ENCODE data around the gene SUFU. TPM values are rescaled to one million over a fixed set of nuclear protein-coding genes. Genes with fewer than 3 reads are reported as not detected.
A peak's percentile ranks its signal among the peaks of the same experiment; 100 is the strongest.

SUFU gene
- total and polyA plus RNA-seq, 2 of the 13 experiments (the other 11 are each of a cell fraction or from before 2014, with no cell fraction given) = 2.9 to 5.5 TPM

GRCh38 chr10:102604439-102604841 lies 100.7 kb downstream of the SUFU start:
- ChIA-PET CTCF (ENCODE audit: low intra/inter-chr PET ratio, low total read pairs) (no interaction called here), POLR2A (interaction anchor here (0.7 to 1.5 kb wide), 2 partner anchors 23 to 26 kb away, joined by 3 to 4 read pairs; no protein-coding TSS in a partner anchor)
- H3K4me2 ChIP-seq (ENCODE audit: low read depth, low read length) = no peak overlapping the region
- H3K4me1 ChIP-seq (ENCODE audit: insufficient read depth, low read length) = peaks cover 31% of the 10 kb centered on the region
- 55% methylated on average over 6 of the region's 6 CpGs for WGBS (ENCODE audit: low lambda C conversion rate)
- TF ChIP-seq CEBPB (IDR thresholded peaks at IDR 0.05; ENCODE audit: borderline replicate concordance, low read depth, low read length) (peak; percentile 64; the same call in 1 of the 2 replicates), CEBPG (CRISPR knock-in tag; IDR thresholded peaks at IDR 0.05) (peak; percentile 55), ZNF121 (CRISPR knock-in tag; IDR thresholded peaks at IDR 0.05) (no peak), TRIM22 (IDR thresholded peaks at IDR 0.05) (no peak), FOSL2 (CRISPR knock-in tag; IDR thresholded peaks at IDR 0.05) (peak; percentile 74), XRCC5 (optimal IDR thresholded peaks at IDR 0.05; ENCODE audit: low read length) (no peak), ZFP90 (CRISPR knock-in tag; IDR thresholded peaks at IDR 0.05; ENCODE audit: borderline replicate concordance) (no peak)
- no TSS peak for BruUV-seq (replicated peaks)
- DNase-seq (ENCODE audit: low spot score) = no peak
- H3K9me3 ChIP-seq (ENCODE audit: low read length) = no peaks in the 10 kb centered on the region
- no peak for FAIRE-seq
- in situ Hi-C loops (cut with HindIII; ENCODE audit: extremely low pct_ligation_motif_present, low pct_unique_long_range_greater_than_20kb) = no loop called here
- no peaks in the 10 kb centered on the region for H4K20me1 ChIP-seq (ENCODE audit: insufficient read depth, low read length)
- intact Hi-C loops (cut with micrococcal nuclease; ENCODE audit: unreplicated experiment) = no loop called here
- no peaks in the 10 kb centered on the region for H3K79me2 ChIP-seq (ENCODE audit: insufficient read depth, low read length)
- H3K36me3 ChIP-seq (replicated peaks in 1 of 2; ENCODE audit: control insufficient read depth in 1 of 2, insufficient read depth in 2 of 2, low read length in 2 of 2) = peaks cover 0 to 13% of the 10 kb centered on the region in 2 experiments; a peak in 2 of 5 replicates
- no peak overlapping the region for H3K4me3 ChIP-seq (replicated peaks in 1 of 3; ENCODE audit: insufficient read depth in 1 of 3, low read depth in 2 of 3, low read length in 3 of 3)
- no peak for ATAC-seq
- no peak overlapping the region for H3K27ac ChIP-seq (ENCODE audit: extremely low read length, insufficient read depth, low read length)
- H2AFZ ChIP-seq (ENCODE audit: low read length) = no peak overlapping the region
- no peak overlapping the region for H3K9ac ChIP-seq (ENCODE audit: insufficient read depth, low read depth, low read length)
- H3K27me3 ChIP-seq (ENCODE audit: control insufficient read depth in 1 of 2, insufficient read depth in 2 of 2, low read length in 2 of 2) = no peaks in the 10 kb centered on the region

DNA sequence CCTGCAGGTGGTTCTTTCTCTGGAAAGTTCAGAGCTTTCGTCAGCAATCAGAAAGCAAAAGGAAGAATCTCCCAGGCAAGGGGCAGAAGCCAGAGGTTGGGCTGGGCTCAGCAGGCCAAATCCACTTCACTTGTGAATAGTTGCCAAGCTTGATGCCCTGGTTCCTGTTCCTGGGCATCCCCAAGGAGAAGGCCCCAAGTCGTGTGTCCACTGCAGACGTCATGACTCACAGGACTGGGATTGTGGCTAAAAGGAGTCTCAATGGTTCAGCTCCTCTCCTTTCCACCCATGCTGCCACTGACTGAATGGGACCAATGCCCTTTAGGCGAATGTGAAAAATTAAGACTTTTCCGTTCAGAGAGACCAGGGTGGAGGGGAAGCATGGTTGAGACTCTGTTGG lies 101.9 kb downstream of the SUFU start:
- H3K27me3 ChIP-seq (ENCODE audit: control insufficient read depth in 1 of 2, insufficient read depth in 2 of 2, low read length in 2 of 2) = no peaks in the 10 kb centered on the region
- H3K4me1 ChIP-seq (ENCODE audit: insufficient read depth, low read length) = peaks cover 21% of the 10 kb centered on the region
- WGBS (ENCODE audit: low lambda C conversion rate) = 92% methylated on average over 4 of the region's 5 CpGs
- ChIA-PET POLR2A (no interaction called here), CTCF (ENCODE audit: low intra/inter-chr PET ratio, low total read pairs) (no interaction called here)
- H3K4me3 ChIP-seq (replicated peaks in 1 of 3; ENCODE audit: insufficient read depth in 1 of 3, low read depth in 2 of 3, low read length in 3 of 3) = no peak overlapping the region
- DNase-seq (ENCODE audit: low spot score) (no peak), FAIRE-seq (no peak), ATAC-seq (no peak)
- no peak overlapping the region for H3K27ac ChIP-seq (ENCODE audit: extremely low read length, insufficient read depth, low read length)
- no peak overlapping the region for H3K9ac ChIP-seq (ENCODE audit: insufficient read depth, low read depth, low read length)
- no peaks in the 10 kb centered on the region for H4K20me1 ChIP-seq (ENCODE audit: insufficient read depth, low read length)
- no TSS peak for BruUV-seq (replicated peaks)
- H3K79me2 ChIP-seq (ENCODE audit: insufficient read depth, low read length) = no peaks in the 10 kb centered on the region
- H3K36me3 ChIP-seq (replicated peaks in 1 of 2; ENCODE audit: control insufficient read depth in 1 of 2, insufficient read depth in 2 of 2, low read length in 2 of 2) = peaks cover 0 to 13% of the 10 kb centered on the region in 2 experiments; a peak in 2 of 5 replicates
- in situ Hi-C loops (cut with HindIII; ENCODE audit: extremely low pct_ligation_motif_present, low pct_unique_long_range_greater_than_20kb) = no loop called here
- H3K9me3 ChIP-seq (ENCODE audit: low read length) = no peaks in the 10 kb centered on the region
- intact Hi-C loops (cut with micrococcal nuclease; ENCODE audit: unreplicated experiment) = no loop called here
- no peak overlapping the region for H2AFZ ChIP-seq (ENCODE audit: low read length)
- no peak overlapping the region for H3K4me2 ChIP-seq (ENCODE audit: low read depth, low read length)
- TF ChIP-seq CCAR2 (optimal IDR thresholded peaks at IDR 0.05; ENCODE audit: low read depth, low read length) (no peak), PHF8 (CRISPR knock-in tag; IDR thresholded peaks at IDR 0.05) (no peak), GMEB1 (CRISPR knock-in tag; IDR thresholded peaks at IDR 0.05; ENCODE audit: borderline replicate concordance) (no peak), CREBL2 (CRISPR knock-in tag; IDR thresholded peaks at IDR 0.05; ENCODE audit: borderline replicate concordance) (no peak), PCBP2 (optimal IDR thresholded peaks at IDR 0.05; ENCODE audit: low read depth, low read length, poor library complexity, severe bottlenecking) (no peak), HNRNPK (IDR thresholded peaks at IDR 0.05; ENCODE audit: low read depth, low read length, poor library complexity, severe bottlenecking) (no peak), ZNF841 (CRISPR knock-in tag; IDR thresholded peaks at IDR 0.05; ENCODE audit: borderline replicate concordance) (no peak)
- TF ChIP-seq, protein P1, sequence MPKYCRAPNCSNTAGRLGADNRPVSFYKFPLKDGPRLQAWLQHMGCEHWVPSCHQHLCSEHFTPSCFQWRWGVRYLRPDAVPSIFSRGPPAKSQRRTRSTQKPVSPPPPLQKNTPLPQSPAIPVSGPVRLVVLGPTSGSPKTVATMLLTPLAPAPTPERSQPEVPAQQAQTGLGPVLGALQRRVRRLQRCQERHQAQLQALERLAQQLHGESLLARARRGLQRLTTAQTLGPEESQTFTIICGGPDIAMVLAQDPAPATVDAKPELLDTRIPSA (CRISPR knock-in tag; IDR thresholded peaks at IDR 0.05; ENCODE audit: borderline replicate concordance) = no peak

All from HepG2 (cell line).